Measurements from ENCODE around the gene TACR2.
A peak's percentile ranks its signal among the peaks of the same experiment; 100 is the strongest.
"Not testable (repeated sequence)": the region's sequence is repeated elsewhere in the genome, so short reads cannot be mapped to it uniquely, and the experiment has no call there.

TACR2 gene

DNA sequence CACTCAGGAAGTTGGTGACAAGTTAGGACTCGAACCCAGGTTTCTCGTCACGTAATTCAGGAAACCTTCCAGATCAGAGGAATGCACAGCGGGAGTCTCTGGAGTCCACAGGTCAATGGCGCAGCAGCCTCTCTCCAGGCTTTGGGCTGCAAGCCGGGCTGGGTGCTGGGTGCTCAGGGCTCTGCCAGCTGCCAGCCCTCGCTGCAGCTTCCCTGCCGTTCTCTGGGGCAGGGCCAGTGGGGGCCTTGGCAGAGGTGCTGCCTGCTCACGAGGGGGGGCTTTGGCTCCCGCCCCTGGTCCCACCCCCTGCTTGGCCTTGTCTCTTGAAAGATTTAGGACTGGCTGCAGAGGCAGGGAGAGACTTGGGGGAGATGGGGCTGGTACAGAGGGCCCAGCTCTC is at the start of gene TACR2:
TSS of gene TACR2 (minus strand) at position 224 of the 400 bp plus-strand sequence. CDS start 595 bp downstream, outside the sequence.
- DNase-seq: no peak

DNA sequence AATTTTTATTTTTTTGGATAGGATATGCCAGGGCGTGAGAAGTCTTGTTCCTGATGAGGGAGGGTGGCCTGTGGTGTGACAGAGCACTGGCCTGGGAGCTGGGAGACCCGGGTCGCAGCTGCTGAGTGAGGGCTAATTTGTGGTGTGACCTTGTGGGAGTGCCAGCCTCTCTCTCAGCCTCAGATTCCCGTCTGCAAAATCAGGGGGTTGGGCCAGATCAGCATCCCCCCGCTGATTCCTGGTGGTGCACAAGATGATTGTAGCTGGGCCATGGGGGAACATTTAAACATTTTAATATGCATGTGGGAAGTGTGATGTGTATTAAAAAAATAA is 49.4 kb upstream of the TACR2 start:
- no peak for DNase-seq

DNA sequence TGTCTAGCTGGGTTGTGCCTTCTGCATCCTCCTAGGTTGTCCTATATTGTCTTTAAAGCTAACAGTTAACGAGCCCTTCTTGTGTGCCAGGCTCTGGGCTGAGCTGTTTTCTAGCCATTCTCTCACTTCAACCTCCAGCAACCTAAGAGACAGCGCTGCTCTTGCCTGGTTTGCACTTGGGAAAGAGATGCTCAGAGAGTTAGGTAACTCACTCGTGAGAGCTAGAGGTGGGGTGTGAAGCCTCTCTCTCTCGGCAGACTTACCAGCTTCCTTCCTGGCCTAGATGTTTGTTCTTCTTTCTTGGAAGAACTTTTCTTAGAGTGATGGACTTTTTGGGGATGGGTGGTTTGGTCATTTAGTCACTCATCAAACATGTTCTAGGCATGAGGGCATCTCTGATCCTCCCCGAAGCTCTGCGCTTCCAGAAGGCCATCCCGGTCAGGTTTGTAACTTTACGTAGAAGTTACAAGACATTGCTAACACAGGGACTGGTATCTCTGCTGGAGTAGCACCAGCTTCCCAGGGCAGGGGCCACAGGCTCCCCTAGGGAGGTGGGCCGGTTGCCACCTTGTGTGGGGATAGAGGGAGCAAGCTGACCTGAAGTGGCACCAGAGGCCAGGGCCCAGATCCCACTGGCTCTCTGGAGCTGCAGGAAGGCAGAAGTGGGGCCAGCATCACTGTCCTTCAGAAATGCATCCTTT is 48.9 kb upstream of the TACR2 start:
- DNase-seq: peak; percentile 30

DNA sequence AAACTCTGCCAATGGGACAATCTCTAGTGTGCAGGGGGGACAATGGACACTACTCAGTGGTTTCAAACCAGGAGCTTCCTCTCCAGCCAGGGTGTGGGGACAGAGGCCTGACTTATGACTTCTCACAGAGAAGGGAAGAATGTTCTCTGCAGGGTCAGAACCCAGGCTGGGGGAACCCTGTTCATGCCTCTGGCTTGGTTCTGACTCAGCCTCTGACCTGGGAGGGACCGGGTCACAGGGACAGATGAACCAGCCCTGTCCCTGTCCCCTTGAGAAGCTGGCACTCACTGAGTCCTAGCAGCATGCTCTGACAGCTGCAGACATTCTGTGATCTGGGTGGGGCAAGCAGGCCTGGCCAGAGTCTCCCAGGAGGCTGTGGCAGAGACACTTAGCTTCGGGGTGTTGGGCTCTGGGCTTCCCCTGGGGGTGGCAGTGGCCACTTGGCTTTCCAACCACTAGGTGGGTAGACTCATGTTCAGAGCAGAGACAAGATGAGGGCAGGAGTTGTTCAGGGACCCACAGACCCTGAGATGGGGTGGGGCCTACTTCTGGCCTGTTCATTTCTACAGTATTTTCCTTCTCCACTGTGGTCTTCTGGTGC is 48.2 kb upstream of the TACR2 start:
- DNase-seq: peak; percentile 38

DNA sequence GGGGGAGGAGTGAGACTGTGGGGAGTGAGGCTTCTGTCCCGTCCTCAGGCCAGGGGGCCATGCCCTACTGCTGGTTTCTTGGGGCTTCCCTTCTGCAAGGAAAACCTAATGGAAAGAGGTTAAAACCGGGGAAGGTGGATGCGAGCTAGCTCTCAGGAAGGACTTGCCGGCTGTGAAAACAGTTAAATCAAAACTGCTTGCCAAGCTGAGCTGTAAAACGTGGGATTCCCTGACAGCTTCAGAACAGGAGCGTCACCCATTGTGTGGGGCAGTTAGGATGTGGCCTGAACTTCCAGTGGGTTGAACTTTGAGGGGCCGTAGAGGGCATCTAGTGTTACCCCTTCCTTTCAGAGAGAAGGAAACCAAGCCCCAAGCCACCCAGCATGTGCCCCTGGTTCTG is 47.7 kb upstream of the TACR2 start:
- no peak for DNase-seq

DNA sequence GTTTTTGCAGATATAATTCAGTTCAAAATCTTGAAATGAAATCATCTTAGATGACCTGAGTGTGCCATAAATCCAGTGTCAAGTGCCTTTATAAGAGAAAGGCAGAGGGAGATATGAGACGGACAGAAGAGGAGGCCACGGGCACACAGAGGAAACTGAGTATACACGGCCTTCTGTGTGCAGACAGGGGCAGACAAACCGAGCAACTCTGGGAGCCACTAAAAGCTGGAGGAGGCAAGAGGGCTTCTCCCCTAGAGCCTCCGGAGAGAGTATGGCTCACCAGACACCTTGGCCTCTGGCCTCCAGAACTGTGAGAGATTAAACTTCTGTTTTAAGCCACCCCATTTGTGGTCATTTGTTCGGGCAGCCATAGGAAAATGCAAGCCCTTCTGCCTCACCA is 47.2 kb upstream of the TACR2 start:
- DNase-seq: no peak

DNA sequence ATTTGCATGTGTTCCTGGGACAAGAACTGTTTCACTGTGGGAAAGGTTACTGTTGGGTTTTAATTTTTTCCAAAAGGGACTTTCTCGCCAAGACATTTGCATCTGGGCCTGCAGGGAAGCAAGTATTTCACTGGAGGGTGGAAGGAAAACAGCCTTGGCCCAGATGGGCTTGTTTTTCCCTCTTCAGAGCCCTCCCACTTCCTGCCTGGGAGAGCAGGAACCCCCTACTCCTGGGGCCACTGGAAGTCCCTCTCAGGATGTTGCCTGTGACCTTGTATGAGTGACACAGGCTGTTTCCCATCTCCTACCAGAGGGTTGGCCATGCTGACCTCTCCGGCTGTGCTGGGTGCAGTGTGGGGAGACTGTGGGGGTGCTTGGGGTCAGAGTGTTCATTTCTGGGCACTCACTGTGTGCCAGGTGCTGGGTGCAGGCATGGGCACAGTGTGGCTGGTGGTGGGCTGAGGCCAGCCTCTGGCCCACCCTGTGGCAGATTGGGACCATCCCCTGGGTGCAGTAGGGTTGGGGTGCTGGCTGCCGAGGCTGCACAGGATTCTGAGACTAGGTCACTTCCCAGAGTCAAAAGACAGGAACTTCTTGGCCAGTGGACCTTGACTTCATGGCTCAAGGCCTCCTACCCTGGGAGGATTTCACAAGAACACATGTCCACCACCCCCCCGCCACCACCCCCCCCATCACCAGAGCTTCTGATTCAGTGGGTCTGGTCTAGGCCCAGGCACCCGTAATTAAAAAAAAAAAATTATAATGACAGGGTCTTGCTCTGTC is 44.7 kb upstream of the TACR2 start:
- DNase-seq: no peak

DNA sequence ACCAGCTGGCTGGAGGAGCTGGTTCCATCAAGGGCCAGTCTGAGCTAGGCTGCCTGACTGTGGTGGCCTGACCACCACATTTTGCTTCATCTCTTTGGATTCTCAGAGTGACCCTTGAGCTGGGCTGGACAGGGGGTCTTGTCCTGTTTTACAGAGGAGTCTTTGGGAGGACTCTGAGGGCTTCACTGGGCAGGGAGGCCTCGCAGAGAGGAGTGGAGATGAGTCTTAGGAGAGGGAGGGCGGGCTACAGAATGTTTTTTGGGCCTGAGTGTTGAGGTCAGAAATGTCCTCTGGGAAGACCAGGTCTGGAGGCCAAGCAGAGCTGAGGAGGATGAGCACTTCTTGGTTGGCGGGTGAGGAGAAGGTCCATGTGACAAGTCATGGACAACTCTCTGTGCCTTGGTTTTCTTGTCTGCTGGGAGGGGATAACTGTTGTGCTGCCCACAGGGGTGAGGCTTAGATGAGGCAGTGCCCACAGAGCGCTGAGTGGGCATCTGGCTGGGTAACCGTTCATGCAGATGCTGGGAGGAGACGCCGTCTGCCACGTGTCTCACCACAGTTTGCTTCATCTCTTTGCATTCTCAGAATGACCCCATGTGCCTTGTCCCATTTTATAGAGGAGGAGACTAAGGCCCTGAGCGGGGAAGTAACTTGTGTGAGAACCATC is 44.0 kb upstream of the TACR2 start:
- no peak for DNase-seq

DNA sequence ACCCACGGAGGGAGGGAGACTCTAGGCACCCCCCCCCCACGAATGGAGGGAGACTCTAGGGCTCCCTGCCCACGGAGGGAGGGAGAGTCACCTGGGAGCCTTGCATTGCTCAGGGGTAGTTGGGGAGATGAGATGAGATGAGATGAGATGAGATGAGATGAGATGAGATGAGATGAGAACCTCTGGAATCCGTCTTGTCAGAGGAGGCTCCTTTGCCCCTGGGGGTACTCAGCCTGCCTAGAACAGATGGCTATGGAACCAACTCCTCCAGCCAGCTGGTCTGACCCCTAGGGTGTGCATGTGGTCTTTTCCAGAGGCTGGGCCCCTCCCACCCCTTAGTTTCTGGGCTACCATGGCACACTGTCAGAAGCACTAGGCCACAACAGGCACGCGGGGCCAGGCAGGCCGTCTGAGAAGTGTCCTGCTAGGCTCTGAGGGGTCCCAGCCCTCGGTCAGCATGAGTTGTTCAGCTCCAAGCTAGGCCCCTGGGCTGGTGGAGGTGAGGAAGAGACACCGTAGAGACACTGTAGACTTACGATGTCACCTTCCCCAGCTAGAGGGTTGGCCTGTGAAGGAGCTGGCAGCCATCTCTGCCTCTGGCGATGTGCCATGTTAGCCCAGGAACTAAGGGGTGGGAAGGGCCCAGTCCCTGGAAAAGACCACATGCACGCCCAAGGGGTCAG is 43.3 kb upstream of the TACR2 start:
- DNase-seq: no peak

DNA sequence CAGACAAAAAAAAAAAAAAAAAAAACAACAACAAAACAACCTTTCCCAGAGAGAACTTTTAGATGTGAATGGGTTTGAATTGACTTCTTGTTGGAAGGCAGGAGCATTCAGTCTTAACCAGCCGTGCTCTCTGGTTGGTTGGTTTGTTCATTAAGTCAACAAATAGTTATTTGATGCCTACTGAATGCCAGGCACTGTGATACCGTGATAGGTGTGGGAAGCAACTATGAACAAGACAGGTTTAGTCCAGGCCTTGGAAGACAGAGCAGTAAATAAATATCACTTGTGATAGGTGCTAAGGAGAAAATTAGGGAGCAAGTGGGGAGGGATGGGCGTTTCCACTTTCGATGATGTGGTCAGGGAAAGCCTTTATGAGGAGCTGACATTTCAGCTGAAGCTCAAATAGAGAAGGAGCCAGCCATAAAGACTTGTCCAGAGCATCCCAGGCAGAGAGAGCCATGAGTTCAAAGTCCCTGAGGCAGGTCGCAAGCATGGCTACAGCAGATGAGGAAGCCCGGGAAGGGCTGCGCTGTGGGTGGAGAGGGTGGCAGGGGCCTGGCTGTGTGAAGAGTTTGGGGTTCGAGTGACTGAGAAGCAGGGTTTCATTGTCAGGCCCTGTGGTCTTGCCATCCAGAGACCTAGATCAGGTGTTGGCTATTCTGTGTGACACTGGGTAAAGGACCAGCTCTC is 42.5 kb upstream of the TACR2 start:
- no peak for DNase-seq

DNA sequence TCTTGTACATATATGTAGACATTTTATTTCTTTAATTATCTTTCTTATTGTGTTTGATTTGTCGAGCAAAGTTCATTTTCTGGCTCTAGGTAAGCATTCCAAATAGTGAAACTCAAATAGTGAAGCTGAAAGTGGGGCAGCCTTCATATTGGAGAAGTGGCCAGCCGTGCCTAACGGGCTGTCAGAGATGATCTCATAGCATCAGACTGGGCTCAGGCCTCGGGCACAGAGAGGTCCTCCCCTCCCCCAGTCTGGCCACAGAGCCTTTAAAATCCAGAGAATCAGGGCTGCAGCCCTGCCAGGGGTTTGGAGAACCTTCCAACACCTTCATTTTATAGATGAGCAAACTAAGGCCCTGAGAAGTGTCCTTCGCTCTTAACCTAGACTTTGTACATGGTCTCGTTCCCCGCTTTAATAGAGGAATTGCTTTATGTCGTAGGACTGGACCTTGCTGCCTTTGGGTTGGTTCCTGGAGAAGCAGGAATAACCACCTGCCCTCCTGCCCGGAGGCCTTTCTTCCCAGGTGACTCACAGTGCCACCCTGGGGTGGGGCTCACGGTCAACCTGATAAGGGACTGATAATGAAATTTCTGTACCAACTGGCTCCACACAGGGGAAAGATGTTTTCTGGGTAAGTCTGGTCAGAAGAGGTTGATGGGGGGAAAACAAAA is 41.8 kb upstream of the TACR2 start:
- no peak for DNase-seq

DNA sequence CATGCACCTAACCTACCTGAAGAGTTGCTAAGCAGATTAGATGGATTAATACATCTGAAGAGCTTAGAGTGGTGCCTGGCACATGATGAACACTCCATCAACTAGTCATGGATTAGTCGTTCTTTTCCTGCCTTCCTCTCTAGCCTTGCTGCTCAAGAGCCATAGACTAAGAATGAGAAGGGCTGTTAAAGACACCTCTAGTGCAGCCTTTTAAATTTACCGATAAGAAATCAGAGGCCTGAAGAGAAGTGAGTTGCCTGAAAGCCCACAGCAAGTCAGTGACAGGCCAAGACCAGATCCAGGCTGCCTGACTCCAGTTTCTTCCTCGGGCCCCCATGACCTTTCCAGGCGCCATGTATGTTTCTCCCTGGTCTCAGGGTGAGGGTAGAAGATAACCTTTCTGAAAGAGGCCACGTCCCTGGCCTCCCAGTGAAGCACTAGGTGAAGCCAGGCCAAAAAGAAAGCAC is 41.1 kb upstream of the TACR2 start:
- DNase-seq: no peak

DNA sequence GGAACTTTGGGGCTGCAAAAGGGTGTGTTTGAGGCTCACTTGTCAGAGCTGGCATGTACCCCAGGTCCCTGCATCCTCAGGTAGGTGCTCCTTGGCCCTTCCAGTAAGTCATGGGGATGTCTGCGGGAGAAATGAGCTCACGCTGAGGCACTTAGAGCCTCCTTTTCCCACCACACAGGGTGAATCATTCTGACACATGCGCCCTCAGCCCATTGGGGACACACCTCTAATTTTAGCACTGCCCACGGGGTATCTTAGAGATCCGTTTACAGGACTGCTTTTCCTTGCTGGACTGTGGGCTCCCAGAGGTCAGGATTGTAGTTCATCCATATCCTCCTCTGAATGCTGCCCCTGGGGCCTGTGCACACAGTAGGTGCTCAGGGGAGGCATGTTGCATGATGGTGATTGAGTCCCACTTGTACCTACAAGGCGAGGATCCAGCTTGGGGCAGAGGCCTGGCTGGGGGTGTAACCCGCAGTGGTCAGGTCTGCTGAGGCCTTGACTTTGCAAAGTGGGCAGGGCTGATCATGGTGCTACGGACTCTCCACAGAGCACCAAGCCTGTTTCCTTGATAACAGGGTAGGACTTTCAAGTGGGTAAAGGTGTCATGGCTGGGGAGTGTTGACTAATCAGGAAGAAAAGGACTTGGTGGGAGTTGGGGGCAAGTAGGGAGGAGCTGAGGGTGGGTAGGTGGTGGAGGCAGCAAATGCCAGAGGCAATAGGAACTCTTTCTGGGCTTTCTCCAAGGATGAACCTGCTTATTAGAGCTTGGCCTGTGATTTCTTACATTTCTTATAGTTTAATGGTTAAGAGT is 40.4 kb upstream of the TACR2 start:
- DNase-seq: no peak

DNA sequence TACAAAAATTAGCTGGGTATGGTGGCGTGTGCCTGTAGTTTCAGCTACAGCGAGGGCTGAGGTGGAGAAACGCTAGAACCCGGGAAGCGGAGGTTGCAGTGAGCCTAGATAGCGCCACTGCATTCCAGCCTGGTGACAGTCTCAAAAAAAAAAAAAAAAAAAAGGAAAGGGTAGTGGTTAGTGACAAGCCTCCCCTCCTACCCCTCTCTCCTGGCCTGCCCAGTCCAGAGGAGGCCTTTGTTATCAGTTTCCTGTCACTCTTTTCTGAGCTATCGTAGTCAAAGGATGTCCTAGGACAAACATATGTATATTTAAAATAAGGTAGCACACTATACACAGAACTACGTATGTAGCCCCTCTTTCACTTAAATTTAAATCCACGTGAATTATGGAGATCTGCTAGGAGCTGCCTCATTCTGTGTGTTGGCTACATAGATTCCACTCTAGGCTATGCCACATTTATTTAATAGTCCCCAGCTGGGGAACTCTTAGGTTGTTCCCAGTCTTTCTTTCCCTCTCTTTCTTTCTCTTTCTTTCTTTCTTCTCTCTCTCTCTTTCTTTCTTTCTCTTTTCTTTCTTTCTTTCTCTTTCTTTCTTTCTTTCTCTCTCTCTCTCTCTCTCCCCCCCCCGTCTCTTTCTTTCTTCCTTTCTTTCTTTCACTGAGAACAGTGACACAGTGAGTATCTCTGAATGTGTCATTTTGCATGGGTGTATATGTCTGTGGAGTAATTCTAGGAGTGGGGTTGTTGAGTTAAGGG is 38.5 kb upstream of the TACR2 start:
- DNase-seq: no peak

DNA sequence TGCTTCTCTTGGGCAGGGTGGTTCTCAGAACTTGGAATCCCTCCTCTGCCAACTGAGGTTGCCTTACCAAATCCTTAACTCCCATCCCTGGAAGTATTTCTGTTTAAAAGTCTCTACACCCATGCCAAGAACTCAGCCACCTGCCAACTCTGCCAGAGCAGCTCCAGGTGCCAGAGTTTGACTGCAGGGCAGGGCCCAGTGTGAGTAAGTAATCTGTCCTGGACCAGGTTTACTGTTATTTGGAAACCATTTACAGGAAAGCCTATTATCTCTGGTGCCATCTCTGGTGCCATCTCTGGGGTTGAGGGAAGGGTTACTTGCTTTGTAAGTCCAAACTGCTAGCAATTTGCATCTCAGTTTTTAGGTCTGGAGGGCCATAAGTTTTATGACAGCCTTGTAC is 37.1 kb upstream of the TACR2 start:
- no peak for DNase-seq

DNA sequence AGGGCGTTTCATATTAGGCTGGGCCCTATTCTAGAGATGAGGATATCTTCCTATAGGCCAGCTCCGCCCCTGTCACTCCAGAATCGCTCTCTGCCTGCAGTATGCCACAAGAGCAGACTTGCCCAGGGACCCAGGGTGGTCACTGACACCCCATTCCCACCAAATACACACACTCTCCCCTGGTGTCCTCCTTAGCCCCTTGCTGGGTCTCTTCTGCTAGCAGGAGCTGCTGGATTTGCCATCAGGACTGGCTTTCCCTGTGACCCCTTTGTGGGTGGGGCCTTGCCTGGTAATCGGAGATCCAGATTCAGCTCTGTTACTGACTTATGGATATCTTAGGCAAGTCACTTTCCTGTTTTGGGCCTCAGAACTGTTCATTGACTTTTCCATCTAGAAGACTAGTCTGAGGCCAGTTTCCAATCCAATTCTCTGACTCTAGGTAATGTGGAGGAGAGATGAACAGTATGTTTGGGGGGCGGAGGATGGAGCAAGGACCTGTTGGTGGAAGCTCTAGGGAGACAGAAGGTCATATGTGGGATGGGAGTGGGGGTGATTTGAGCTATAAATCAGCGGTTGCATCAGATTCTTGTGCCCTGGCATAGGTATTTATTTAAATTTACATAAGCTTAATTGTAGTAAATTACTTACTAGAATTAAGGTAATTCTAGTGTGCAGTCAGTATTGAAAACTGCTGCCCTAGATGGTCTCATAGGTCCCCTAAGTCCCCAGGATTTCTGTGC is 36.1 kb upstream of the TACR2 start:
- DNase-seq: no peak

DNA sequence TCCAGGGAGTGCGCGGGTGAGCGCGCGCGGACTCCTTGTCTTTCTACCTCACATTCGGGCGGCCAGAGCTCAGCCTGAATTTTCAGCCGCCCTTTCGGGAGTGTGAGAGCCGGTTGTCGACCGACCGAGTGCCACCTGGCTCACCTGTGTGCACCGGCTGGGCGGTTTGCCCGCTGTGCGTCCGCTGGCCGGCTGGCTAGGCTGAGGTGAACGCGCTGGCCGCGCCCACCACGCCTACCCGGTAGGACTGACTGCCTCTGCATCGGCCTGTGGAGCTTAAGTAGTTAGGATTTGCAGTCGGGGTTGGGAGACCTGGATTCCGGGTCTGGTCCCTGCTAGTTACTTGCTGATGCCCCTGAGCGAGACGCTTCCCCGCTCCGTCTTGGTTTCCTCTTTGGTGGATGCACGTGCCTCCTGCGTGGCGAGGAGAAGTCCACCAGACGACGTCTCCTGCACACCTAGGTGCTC is 35.1 kb upstream of the TACR2 start:
- DNase-seq: no peak

DNA sequence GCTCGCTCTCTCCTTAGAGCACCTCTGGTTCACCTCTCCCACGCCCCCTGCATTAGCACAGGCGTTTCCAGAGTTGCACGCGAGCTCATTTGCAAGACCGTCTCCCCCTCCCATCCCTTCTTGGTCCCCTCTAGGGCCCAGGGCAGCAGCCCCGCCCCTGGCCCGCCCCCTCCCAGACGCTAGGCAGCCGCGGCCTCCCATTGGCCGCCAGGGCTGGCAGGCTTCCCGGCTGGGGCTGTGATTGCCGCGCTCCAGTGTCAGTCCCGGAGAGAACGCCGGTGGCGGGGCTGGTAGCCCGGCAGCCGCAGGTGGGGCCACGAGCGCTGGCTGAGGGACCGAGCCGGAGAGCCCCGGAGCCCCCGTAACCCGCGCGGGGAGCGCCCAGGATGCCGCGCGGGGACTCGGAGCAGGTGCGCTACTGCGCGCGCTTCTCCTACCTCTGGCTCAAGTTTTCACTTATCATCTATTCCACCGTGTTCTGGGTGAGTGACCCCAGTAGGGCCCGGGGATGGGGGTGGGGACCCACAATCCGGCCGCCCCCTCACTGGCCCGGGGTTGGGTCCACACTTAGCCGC is 34.6 kb upstream of the TACR2 start, which contains the start of gene TSPAN15:
TSS of gene TSPAN15 (plus strand) at position 257 of the 575 bp plus-strand sequence. CDS start at position 387, 130 bp downstream.
- peak; percentile 87 for DNase-seq

DNA sequence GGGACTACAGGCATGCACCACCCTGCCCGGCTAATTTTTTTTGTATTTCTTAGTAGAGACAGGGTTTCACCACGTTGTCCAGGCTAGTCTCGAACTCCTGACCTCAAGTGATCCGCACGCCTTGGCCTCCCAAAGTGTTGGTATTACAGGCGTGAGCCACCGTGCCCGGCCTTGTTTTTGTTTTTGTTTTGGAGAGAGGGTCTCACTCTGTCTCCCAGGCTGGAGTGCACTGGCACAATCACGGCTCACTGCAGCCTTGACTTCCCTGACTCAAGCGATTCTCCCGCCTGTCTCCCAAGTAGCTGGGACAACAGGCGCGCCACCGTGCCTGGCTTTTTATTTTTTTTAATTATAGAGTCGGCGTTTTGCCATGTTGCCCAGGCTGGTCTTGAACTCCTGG is 33.7 kb upstream of the TACR2 start:
- not testable (repeated sequence) for DNase-seq
